ENCODE results near the gene CCDC12. TPM values are rescaled to one million over a fixed set of nuclear protein-coding genes. Genes with fewer than 3 reads are reported as not detected.

Gene CCDC12
- total and polyA plus RNA-seq, 2 of the 13 experiments (the other 11 are each of a cell fraction or from before 2014, with no cell fraction given) = 30.1 to 49.5 TPM

- TF ChIP-seq ZNF329 (CRISPR knock-in tag; IDR thresholded peaks at IDR 0.05; ENCODE audit: low read depth) = no peak
- TF ChIP-seq POLR2G (IDR thresholded peaks at IDR 0.05; ENCODE audit: low read depth, low read length) = no peak
- no peak for TF ChIP-seq PRDM10 (CRISPR knock-in tag; IDR thresholded peaks at IDR 0.05; ENCODE audit: low read depth)
- no peak for TF ChIP-seq MAFK (conservative IDR thresholded peaks at IDR 0.05 in 1 of 2, IDR thresholded peaks at IDR 0.05 in 1 of 2; ENCODE audit: low read length in 2 of 2)
- TF ChIP-seq NFKB2 (CRISPR knock-in tag; IDR thresholded peaks at IDR 0.05; ENCODE audit: borderline replicate concordance) = no peak
- no peak for TF ChIP-seq ZNF629 (CRISPR knock-in tag; conservative IDR thresholded peaks at IDR 0.05)
- no peak for TF ChIP-seq ATF3 (CRISPR knock-in tag; IDR thresholded peaks at IDR 0.05)
- no peak for TF ChIP-seq WIZ (CRISPR knock-in tag; IDR thresholded peaks at IDR 0.05)
- no peak for TF ChIP-seq RAD51 (IDR thresholded peaks at IDR 0.05; ENCODE audit: borderline replicate concordance)
- no peaks in the 10 kb centered on the region for H3K27me3 ChIP-seq (ENCODE audit: control insufficient read depth in 1 of 2, insufficient read depth in 2 of 2, low read length in 2 of 2)
- ATAC-seq = no peak
- ChIA-PET CTCF (ENCODE audit: low intra/inter-chr PET ratio, low total read pairs) (no interaction called here), POLR2A (no interaction called here)
- no peak overlapping the region for H2AFZ ChIP-seq (ENCODE audit: low read length)
- H3K4me2 ChIP-seq (ENCODE audit: low read depth, low read length) = no peak overlapping the region
- H3K4me3 ChIP-seq (replicated peaks in 1 of 3; ENCODE audit: insufficient read depth in 1 of 3, low read depth in 2 of 3, low read length in 3 of 3) = no peak overlapping the region
- H3K79me2 ChIP-seq (ENCODE audit: insufficient read depth, low read length) = no peaks in the 10 kb centered on the region
- peaks cover 12 to 31% of the 10 kb centered on the region in 2 experiments for H3K36me3 ChIP-seq (replicated peaks in 1 of 2; ENCODE audit: control insufficient read depth in 1 of 2, insufficient read depth in 2 of 2, low read length in 2 of 2)
- H3K4me1 ChIP-seq (ENCODE audit: insufficient read depth, low read length) = peaks cover 30% of the 10 kb centered on the region
- in situ Hi-C loops (cut with HindIII; ENCODE audit: extremely low pct_ligation_motif_present, low pct_unique_long_range_greater_than_20kb) (no loop called here), intact Hi-C loops (cut with micrococcal nuclease; ENCODE audit: unreplicated experiment) (loop anchor here (10.0 kb wide), 1 partner anchor 51 kb away; no protein-coding TSS in a partner anchor)
- DNase-seq (ENCODE audit: low spot score) = no peak
- no peak overlapping the region for H3K27ac ChIP-seq (ENCODE audit: extremely low read length, insufficient read depth, low read length)
- BruUV-seq (replicated peaks) = no TSS peak
- H3K9me3 ChIP-seq (ENCODE audit: low read length) = no peaks in the 10 kb centered on the region
- H4K20me1 ChIP-seq (ENCODE audit: insufficient read depth, low read length) = peaks cover 4% of the 10 kb centered on the region; the same call in 1 of the 2 replicates
- no peak for FAIRE-seq
- no peak overlapping the region for H3K9ac ChIP-seq (ENCODE audit: insufficient read depth, low read depth, low read length)
Measured at GRCh38 chr3:47014036-47014435, 37.5 kb upstream of the CCDC12 start.
